ACC112 (cell line): Measurements from ENCODE around the gene MDFI.

Source experiments
- H2AFZ ChIP-seq: fragments of 200-600 bp; sonication (generic); one replicate; pipeline ENCODE4 v1.6.0; 2017; ENCODE audit warnings: antibody characterized with exemption, low read length; ENCODE audit not compliant: unreplicated experiment
- H3K27ac ChIP-seq: fragments of 200-600 bp; sonication (generic); 2 replicates; pipeline ENCODE4 v1.5.1; 2014; ENCODE audit warnings: low read depth, mild to moderate bottlenecking, antibody characterized with exemption, low read length, moderate library complexity
- H3K27me3 ChIP-seq: fragments of 200-600 bp; sonication (generic); 2 replicates; pipeline ENCODE4 v1.6.1; 2014; ENCODE audit warnings: mild to moderate bottlenecking, antibody characterized with exemption, low read length, moderate library complexity, mixed read lengths; ENCODE audit not compliant: insufficient read depth
- H3K36me3 ChIP-seq: fragments of 200-600 bp; sonication (generic); 2 replicates; pipeline ENCODE4 v1.6.1; 2016; ENCODE audit warnings: mild to moderate bottlenecking, antibody characterized with exemption, low read length, moderate library complexity, mixed read lengths; ENCODE audit not compliant: insufficient read depth
- H3K4me1 ChIP-seq: fragments of 200-600 bp; sonication (generic); one replicate; pipeline ENCODE4 v1.6.1; 2016; ENCODE audit warnings: low read length, mixed read lengths; ENCODE audit not compliant: insufficient read depth, unreplicated experiment, control insufficient read depth
- H3K4me3 ChIP-seq: fragments of 200-600 bp; sonication (generic); 2 replicates; pipeline ENCODE4 v1.5.1; 2014; ENCODE audit warnings: mild to moderate bottlenecking, low read depth, low read length
- H3K79me2 ChIP-seq: fragments of 200-600 bp; sonication (generic); one replicate; pipeline ENCODE4 v1.6.0; 2016; ENCODE audit warnings: low read length; ENCODE audit not compliant: control insufficient read depth, unreplicated experiment, insufficient read depth

The MDFI gene

GRCh38 chr6:41657131-41658094 lies 19.1 kb downstream of the MDFI start:
- H3K27me3 ChIP-seq, result peaks cover 51% of the 10 kb centered on the region
- peaks cover 5% of the 10 kb centered on the region for H3K4me1 ChIP-seq
- no peak overlapping the region for H2AFZ ChIP-seq
- no peaks in the 10 kb centered on the region for H3K79me2 ChIP-seq
- H3K27ac ChIP-seq, result no peak overlapping the region
- no peaks in the 10 kb centered on the region for H3K36me3 ChIP-seq
- H3K4me3 ChIP-seq, result no peak overlapping the region

GRCh38 chr6:41658636-41659035 lies 20.4 kb downstream of the MDFI start:
- peaks cover 59% of the 10 kb centered on the region for H3K27me3 ChIP-seq
- no peaks in the 10 kb centered on the region for H3K36me3 ChIP-seq
- H3K4me1 ChIP-seq, result peaks cover 5% of the 10 kb centered on the region
- H3K27ac ChIP-seq, result no peak overlapping the region
- no peaks in the 10 kb centered on the region for H3K79me2 ChIP-seq
- no peak overlapping the region for H3K4me3 ChIP-seq
- H2AFZ ChIP-seq, result no peak overlapping the region

- Histone ChIP-seq H3K4me1 (peaks cover 5% of the 10 kb centered on the region), H3K36me3 (no peaks in the 10 kb centered on the region), H3K79me2 (no peaks in the 10 kb centered on the region), H3K27ac (no peak overlapping the region), H3K27me3 (peaks cover 61% of the 10 kb centered on the region), H3K4me3 (no peak overlapping the region), H2AFZ (no peak overlapping the region)
These were observed 21.7 kb downstream of the MDFI start for GRCh38 chr6:41659935-41660334.

- no peaks in the 10 kb centered on the region for H3K4me1 ChIP-seq
- H2AFZ ChIP-seq, result no peak overlapping the region
- H3K36me3 ChIP-seq, result no peaks in the 10 kb centered on the region
- H3K79me2 ChIP-seq, result no peaks in the 10 kb centered on the region
- peaks cover 76% of the 10 kb centered on the region for H3K27me3 ChIP-seq
- H3K4me3 ChIP-seq, result no peak overlapping the region
- H3K27ac ChIP-seq, result no peak overlapping the region
These were observed 25.3 kb downstream of the MDFI start for GRCh38 chr6:41663568-41663967.

- peaks cover 75% of the 10 kb centered on the region for H3K27me3 ChIP-seq
- no peak overlapping the region for H2AFZ ChIP-seq
- H3K4me1 ChIP-seq, result no peaks in the 10 kb centered on the region
- H3K36me3 ChIP-seq, result no peaks in the 10 kb centered on the region
- H3K79me2 ChIP-seq, result no peaks in the 10 kb centered on the region
- H3K27ac ChIP-seq, result no peak overlapping the region
- no peak overlapping the region for H3K4me3 ChIP-seq
These were observed 26.0 kb downstream of the MDFI start for GRCh38 chr6:41664271-41664670.

GRCh38 chr6:41667195-41667594 lies 28.9 kb downstream of the MDFI start:
- Histone ChIP-seq H3K27ac (no peak overlapping the region), H3K4me3 (no peak overlapping the region), H2AFZ (no peak overlapping the region), H3K27me3 (peaks cover 79% of the 10 kb centered on the region), H3K36me3 (no peaks in the 10 kb centered on the region), H3K79me2 (no peaks in the 10 kb centered on the region), H3K4me1 (no peaks in the 10 kb centered on the region)

- H3K27me3 ChIP-seq, result peaks cover 72% of the 10 kb centered on the region
These were observed 30.7 kb downstream of the MDFI start for GRCh38 chr6:41668968-41669367.

GRCh38 chr6:41670703-41671360 lies 32.6 kb downstream of the MDFI start:
- Histone ChIP-seq H3K36me3 (no peaks in the 10 kb centered on the region), H2AFZ (no peak overlapping the region), H3K4me3 (no peak overlapping the region), H3K4me1 (no peaks in the 10 kb centered on the region), H3K79me2 (no peaks in the 10 kb centered on the region), H3K27me3 (peaks cover 60% of the 10 kb centered on the region), H3K27ac (no peak overlapping the region)

More at GRCh38 chr6:41668968-41669367, 30.7 kb downstream of the MDFI start:
- Histone ChIP-seq H3K27ac (no peak overlapping the region), H3K79me2 (no peaks in the 10 kb centered on the region), H2AFZ (no peak overlapping the region), H3K36me3 (no peaks in the 10 kb centered on the region), H3K4me1 (no peaks in the 10 kb centered on the region), H3K4me3 (no peak overlapping the region)

- Histone ChIP-seq H3K79me2 (no peaks in the 10 kb centered on the region), H3K27me3 (peaks cover 58% of the 10 kb centered on the region), H3K4me3 (no peak overlapping the region), H2AFZ (no peak overlapping the region), H3K27ac (no peak overlapping the region), H3K36me3 (no peaks in the 10 kb centered on the region), H3K4me1 (no peaks in the 10 kb centered on the region)
These were observed 33.1 kb downstream of the MDFI start for GRCh38 chr6:41671376-41671775.

GRCh38 chr6:41672016-41672415 lies 33.7 kb downstream of the MDFI start:
- H3K27me3 ChIP-seq, result peaks cover 56% of the 10 kb centered on the region
- no peaks in the 10 kb centered on the region for H3K4me1 ChIP-seq

More at GRCh38 chr6:41672016-41672415, 33.7 kb downstream of the MDFI start:
- no peak overlapping the region for H2AFZ ChIP-seq
- no peaks in the 10 kb centered on the region for H3K79me2 ChIP-seq
- no peaks in the 10 kb centered on the region for H3K36me3 ChIP-seq
- H3K4me3 ChIP-seq, result no peak overlapping the region
- no peak overlapping the region for H3K27ac ChIP-seq
